Body of pancreas (tissue), 4 donors: ENCODE results near the gene ANKS3. TPM values are rescaled to one million over a fixed set of nuclear protein-coding genes. Genes with fewer than 3 reads are reported as not detected.

Experiments used
- ATAC-seq: fragments of 150-250 bp; one replicate; pipeline ENCODE4 v1.9.1; 2016
- DNase-seq, 4 donors: peaks; one replicate each; pipeline ENCODE4 v3.0.0-alpha.2; 2019
- H3K27ac ChIP-seq, 4 donors: fragments of 200-600 bp; sonication (generic); 1 replicate in 3 of 4; 2 replicates in 1 of 4; pipeline versions ENCODE4 v1.5.1 to v1.6.1; 2016 to 2019; ENCODE audit warnings: mild to moderate bottlenecking in 1 of 4, mixed read lengths in 1 of 4, moderate library complexity in 1 of 4
- H3K27me3 ChIP-seq, 2 donors: fragments of 200-600 bp; sonication (generic); one replicate each; pipeline ENCODE4 v1.6.0; 2016; ENCODE audit warnings: mild to moderate bottlenecking in 1 of 2
- H3K36me3 ChIP-seq, 2 donors: fragments of 200-600 bp; sonication (generic); replicated peaks in 1 of 2; 2 replicates each; pipeline ENCODE4 v1.5.1; 2016; ENCODE audit warnings: low read depth in 2 of 2; ENCODE audit not compliant: insufficient read depth in 1 of 2
- H3K4me1 ChIP-seq: fragments of 200-600 bp; sonication (generic); one replicate; pipeline ENCODE4 v1.6.0; 2016
- H3K4me3 ChIP-seq, 2 donors: fragments of 200-600 bp; sonication (generic); 1 replicate in 1 of 2; 2 replicates in 1 of 2; pipeline ENCODE4 v1.5.1; 2016 to 2019
- H3K9me3 ChIP-seq, 3 donors: fragments of 200-600 bp; sonication (generic); 1 replicate in 2 of 3; 2 replicates in 1 of 3; pipeline ENCODE4 v1.5.1; 2016
- CTCF ChIP-seq, 7 experiments: fragments of 450-650 bp in 4 of 7; fragments of 200-600 bp in 3 of 7; sonication (generic) in 3 of 7; IDR thresholded peaks; one replicate each; pipeline ENCODE4 v1.5.1; 2016 to 2019; ENCODE audit warnings: antibody characterized with exemption in 7 of 7
- POLR2A ChIP-seq, 3 donors: fragments of 450-650 bp; IDR thresholded peaks; one replicate each; pipeline ENCODE4 v1.6.1; 2016; ENCODE audit warnings: antibody characterized with exemption in 3 of 3, mild to moderate bottlenecking in 2 of 3
- WGBS, 2 donors: methylation state at CpG; one replicate each; pipeline ENCODE4 v1.1.5; 2017; 5-methylcytosine and 5-hydroxymethylcytosine counted together
- intact Hi-C: fragments of 100-400 bp; cut with DNase I; formaldehyde crosslinking; loops from one replicate; pipeline ENCODE4 v1.15.1; 2023
- total RNA-seq, 2 donors: library from RNA; depleted of rRNA; stranded (reverse); fragments of >200 nt; gene quantifications; one replicate each; pipeline ENCODE4 v1.1.0, GENCODE V29; 2016

The ANKS3 gene
- total RNA-seq, 2 donors from 2014 or later = 16.6 to 64.9 TPM

DNA sequence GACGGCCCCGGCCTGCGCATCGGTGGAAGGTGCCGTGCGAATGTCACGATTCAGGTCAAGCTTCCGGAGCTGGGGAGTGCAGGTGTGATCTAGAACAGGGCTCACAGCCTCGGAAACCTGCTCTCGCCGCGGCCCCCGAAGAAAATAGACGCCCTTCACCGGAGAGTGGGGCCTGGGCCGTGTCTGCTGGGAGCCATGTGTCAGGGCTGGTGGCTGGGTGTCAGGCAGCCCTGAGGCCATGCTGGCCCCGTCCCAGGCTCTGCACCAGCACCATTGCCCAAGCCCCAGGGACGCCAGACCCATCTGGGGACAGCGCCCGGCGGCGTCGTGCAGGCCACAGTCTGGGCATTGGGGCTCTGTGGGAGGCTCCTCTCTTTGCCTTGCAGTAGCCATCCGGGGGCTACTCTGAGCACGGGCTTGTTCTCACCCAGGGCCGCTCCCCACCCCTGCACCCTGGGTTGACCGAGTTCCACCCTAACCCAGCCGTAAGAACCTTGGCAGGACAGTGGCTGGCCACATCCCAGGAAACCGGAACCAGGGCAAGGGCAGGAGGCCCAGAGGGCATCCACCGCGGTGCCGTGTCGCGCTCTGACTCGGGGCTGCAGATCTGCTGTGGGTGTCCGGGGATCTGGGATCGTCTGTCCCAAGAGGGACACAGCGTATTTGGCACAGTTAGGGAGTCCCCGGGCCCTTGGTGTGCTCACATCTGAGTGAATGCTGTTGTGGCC, 46.0 kb downstream of the ANKS3 start:
- Histone ChIP-seq H3K27ac (no peak overlapping the region), H3K9me3 (no peaks in the 10 kb centered on the region), H3K4me1 (peaks cover 10% of the 10 kb centered on the region), H3K27me3 (no peaks in the 10 kb centered on the region), H3K4me3 (no peak overlapping the region), H3K36me3 (peaks cover 0 to 10% of the 10 kb centered on the region in 2 donors)
- 86 to 92% methylated on average over 7 to 34 of the region's 39 CpGs for WGBS, 2 donors
- TF ChIP-seq POLR2A (IDR thresholded peaks at IDR 0.05) (no peak), CTCF (IDR thresholded peaks at IDR 0.05) (no peak)
- intact Hi-C loops = no loop called here
- ATAC-seq (no peak), DNase-seq (no peak)

GRCh38 chr16:4687416-4687815, 46.7 kb downstream of the ANKS3 start:
- no peak for ATAC-seq

DNA sequence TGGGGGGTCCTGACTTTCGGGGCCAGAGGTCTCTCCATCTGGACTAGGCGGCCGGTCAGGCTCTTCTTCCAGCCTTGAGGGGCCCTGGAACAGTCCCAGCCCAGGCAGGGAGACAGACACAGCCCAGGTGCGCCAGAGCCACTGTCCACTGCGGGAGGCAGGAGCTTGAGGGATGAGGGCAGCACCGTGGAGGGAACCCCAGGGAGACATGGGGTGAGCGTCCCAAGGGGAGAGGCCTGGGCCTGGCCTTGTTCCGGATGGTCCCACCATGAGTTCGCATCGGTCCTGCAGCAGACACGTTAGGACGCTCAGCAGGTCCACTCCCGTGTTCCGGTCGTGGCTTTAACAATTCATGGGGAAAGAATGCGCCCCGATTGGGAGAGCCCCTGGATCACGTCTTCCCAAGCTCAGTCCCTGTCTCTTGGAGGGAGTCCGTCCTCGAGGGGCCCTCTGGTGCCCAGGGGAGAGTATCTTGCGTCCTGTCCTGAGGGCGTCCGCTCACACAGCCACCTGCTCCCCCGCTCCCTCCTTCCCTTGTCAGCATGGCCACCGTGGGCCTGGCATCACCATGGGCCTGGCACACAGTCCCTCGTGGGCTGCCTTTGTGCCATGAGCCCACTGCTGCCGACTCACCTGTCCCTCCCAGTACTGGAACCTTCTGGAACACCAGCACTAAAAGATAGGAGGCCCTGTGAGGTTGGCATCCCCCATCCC, 47.4 kb downstream of the ANKS3 start:
- DNase-seq = no peak
- Histone ChIP-seq H3K27ac (no peak overlapping the region), H3K4me3 (no peak overlapping the region), H3K36me3 (peaks cover 0 to 13% of the 10 kb centered on the region in 2 donors), H3K27me3 (no peaks in the 10 kb centered on the region), H3K4me1 (no peaks in the 10 kb centered on the region), H3K9me3 (no peaks in the 10 kb centered on the region)
- WGBS, 2 donors = 91 to 98% methylated on average over 7 to 23 of the region's 27 CpGs
- intact Hi-C loops = no loop called here
- no peak for TF ChIP-seq POLR2A (IDR thresholded peaks at IDR 0.05)
- ATAC-seq = no peak

More at GRCh38 chr16:4687416-4687815, 46.7 kb downstream of the ANKS3 start:
- DNase-seq = no peak
- no peaks in the 10 kb centered on the region for H3K9me3 ChIP-seq
- TF ChIP-seq POLR2A (IDR thresholded peaks at IDR 0.05) (no peak), CTCF (IDR thresholded peaks at IDR 0.05) (no peak)
- no peak overlapping the region for H3K27ac ChIP-seq
- H3K36me3 ChIP-seq = peaks cover 0 to 10% of the 10 kb centered on the region in 2 donors
- no peaks in the 10 kb centered on the region for H3K27me3 ChIP-seq
- H3K4me3 ChIP-seq = no peak overlapping the region
- H3K4me1 ChIP-seq = peaks cover 3% of the 10 kb centered on the region
- 90 to 92% methylated on average over 3 to 8 of the region's 8 CpGs for WGBS, 2 donors
- intact Hi-C loops = no loop called here

DNA sequence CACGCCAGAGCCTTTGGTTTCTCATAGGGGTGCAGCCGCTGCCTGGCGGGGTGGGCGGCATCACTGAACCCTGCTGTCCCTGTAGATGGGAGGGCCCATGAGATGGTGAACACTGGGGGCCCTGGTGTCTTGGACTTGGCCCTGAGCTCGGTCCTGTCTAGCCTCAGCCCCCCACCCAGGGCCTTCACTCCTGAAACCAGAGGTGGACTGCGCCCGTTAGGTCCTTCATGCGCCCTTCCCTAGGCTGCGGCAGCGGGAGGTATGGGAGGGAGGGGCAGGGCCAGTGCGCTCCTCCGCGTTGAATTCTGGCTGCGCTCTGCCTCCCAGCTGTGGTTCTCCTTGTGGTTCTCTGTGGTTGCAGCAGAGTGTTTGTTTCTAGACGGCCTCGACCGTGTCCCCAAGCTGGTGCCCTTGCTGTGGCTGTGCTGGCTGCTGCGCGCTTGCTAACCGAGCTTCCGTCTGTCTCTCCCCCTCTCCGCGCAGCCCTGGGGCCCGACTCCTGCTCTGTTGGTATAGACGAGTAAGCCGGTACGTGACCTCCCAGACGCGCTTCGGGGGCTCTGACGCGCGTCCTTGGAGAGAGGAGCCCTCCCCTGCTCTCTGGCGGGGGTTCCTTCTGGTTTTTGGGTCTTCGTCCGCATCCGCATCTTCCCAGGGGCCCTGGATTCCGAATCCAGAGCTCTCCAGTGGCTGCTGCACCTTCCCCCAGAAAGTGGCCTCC, 48.1 kb downstream of the ANKS3 start:
- peaks cover 0 to 15% of the 10 kb centered on the region in 2 donors for H3K36me3 ChIP-seq
- intact Hi-C loops = no loop called here
- H3K9me3 ChIP-seq = no peaks in the 10 kb centered on the region
- no peak overlapping the region for H3K4me3 ChIP-seq
- H3K27ac ChIP-seq = no peak overlapping the region
- no peaks in the 10 kb centered on the region for H3K27me3 ChIP-seq
- no peak for TF ChIP-seq CTCF (IDR thresholded peaks at IDR 0.05)
- TF ChIP-seq POLR2A (IDR thresholded peaks at IDR 0.05) = no peak
- no peaks in the 10 kb centered on the region for H3K4me1 ChIP-seq
- 89 to 93% methylated on average over 25 to 35 of the region's 38 CpGs for WGBS, 2 donors
- DNase-seq (no peak), ATAC-seq (no peak)

DNA sequence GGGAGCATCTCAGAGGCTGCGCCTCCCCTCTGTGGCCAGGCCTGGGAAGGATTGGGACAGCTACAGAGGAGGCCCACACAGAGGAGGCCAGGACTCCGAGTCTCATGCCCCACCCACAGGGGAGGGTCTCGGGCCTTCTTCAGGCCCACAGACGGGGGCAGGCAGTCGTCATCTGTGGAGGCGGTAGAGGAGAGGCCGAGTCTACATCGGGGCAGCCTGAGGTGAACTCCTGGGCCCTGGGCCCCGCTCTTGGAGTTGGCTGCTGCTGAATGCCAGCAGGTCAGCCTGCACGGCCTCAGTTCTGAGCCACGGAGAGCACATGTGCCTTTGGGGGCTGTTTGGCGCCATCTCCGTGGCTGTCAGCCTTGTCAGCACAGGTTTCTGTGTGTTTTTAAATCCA, 48.8 kb downstream of the ANKS3 start:
- Histone ChIP-seq H3K4me1 (no peaks in the 10 kb centered on the region), H3K27me3 (no peaks in the 10 kb centered on the region), H3K9me3 (no peaks in the 10 kb centered on the region), H3K36me3 (peaks cover 0 to 15% of the 10 kb centered on the region in 2 donors), H3K4me3 (no peak overlapping the region), H3K27ac (no peak overlapping the region)
- intact Hi-C loops = no loop called here
- TF ChIP-seq POLR2A (IDR thresholded peaks at IDR 0.05) (no peak), CTCF (IDR thresholded peaks at IDR 0.05) (no peak)
- WGBS, 2 donors = 91 to 95% methylated on average over 3 to 12 of the region's 13 CpGs
- ATAC-seq (no peak), DNase-seq (no peak)
